ENCODE data around the gene KLK12. TPM values are rescaled to one million over a fixed set of nuclear protein-coding genes. Genes with fewer than 3 reads are reported as not detected.

The KLK12 gene
- total RNA-seq, 4 donors from 2014 or later = 0.96 to 2.1 TPM; not detected in 2

GRCh38 chr19:51010066-51010795 is 24.6 kb downstream of the KLK12 start:
- TF ChIP-seq, protein P1, sequence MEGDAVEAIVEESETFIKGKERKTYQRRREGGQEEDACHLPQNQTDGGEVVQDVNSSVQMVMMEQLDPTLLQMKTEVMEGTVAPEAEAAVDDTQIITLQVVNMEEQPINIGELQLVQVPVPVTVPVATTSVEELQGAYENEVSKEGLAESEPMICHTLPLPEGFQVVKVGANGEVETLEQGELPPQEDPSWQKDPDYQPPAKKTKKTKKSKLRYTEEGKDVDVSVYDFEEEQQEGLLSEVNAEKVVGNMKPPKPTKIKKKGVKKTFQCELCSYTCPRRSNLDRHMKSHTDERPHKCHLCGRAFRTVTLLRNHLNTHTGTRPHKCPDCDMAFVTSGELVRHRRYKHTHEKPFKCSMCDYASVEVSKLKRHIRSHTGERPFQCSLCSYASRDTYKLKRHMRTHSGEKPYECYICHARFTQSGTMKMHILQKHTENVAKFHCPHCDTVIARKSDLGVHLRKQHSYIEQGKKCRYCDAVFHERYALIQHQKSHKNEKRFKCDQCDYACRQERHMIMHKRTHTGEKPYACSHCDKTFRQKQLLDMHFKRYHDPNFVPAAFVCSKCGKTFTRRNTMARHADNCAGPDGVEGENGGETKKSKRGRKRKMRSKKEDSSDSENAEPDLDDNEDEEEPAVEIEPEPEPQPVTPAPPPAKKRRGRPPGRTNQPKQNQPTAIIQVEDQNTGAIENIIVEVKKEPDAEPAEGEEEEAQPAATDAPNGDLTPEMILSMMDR (IDR thresholded peaks at IDR 0.05) = no peak
- no peak for TF ChIP-seq POLR2A (IDR thresholded peaks at IDR 0.05)
- H3K4me3 ChIP-seq (ENCODE audit: low read depth, poor library complexity, severe bottlenecking) = no peak overlapping the region
- intact Hi-C loops (cut with DNase I; ENCODE audit: low total_unique reads) = loop anchor here (5.0 kb wide), 1 partner anchor 78 kb away; no protein-coding TSS in a partner anchor
- no peak for DNase-seq (ENCODE audit: low spot score in 2 of 2)
- 35 to 37% methylated on average over 4 of the region's 4 CpGs for WGBS, 2 donors

DNA sequence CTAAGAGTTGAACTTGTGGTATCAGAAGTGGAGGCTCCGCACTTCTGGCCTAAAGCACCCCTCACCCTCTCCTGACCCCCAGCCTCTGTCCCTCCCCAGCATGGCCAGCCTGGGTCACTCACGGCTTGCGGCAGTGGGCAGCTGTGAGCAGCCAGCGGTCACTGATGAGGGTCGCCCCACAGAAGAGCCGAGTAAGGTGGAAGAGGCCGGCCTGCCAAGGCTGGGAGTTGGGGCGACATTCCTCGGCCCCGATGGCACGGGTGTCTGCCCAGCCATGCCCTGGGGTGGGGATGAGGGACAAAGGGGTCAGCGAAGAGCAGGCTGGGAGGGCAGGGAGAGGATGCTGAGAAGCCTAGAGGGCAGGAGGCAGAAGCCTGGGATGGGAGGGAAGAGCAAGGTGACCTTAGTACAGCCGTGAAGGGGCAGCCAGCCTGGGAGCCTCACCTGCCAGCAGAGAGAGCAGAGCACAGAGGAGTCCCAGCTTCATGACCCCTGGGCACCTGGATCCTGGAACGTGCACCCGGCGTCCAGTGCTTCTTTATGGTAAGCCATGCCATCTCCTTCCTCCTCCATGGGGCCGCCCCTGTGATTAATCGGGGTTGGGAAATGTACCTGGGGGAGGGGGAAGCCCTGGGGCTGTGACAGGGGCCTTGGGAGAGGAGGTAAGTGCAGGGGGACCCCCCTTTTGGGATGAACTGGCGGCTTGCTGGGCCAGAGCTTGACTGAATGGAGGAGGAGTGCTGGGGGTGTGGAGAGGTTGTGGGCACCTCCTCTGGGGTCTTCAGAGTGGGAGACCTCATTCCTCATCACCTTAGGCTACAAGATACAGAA is 25.5 kb downstream of the KLK12 start:
- WGBS, 2 donors = 62 to 65% methylated on average over 17 to 19 of the region's 19 CpGs
- DNase-seq (ENCODE audit: low spot score in 2 of 2) = no peak
- TF ChIP-seq, protein P1 (IDR thresholded peaks at IDR 0.05) = no peak
- no peak for TF ChIP-seq POLR2A (IDR thresholded peaks at IDR 0.05)
- H3K4me3 ChIP-seq (ENCODE audit: low read depth, poor library complexity, severe bottlenecking) = no peak overlapping the region
- intact Hi-C loops (cut with DNase I; ENCODE audit: low total_unique reads) = no loop called here

DNA sequence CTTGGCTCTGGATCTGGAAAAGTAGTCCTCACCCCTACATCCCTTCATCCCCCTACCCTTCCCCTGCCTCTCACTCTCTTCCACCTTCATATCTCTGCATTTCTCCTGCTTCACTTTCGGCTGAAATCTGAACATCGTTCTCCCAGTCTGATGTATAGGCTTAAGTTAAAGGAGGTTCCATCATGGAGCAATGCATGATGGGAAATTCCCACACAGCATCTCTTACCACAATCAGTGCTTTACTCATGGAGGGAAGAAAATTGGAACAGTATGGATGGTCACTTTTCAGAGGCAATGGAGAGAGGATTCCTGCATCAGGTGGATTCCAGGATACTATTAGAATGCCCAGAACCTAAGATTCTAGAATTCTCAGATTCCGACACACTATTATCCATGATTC is 27.3 kb downstream of the KLK12 start:
- TF ChIP-seq POLR2A (IDR thresholded peaks at IDR 0.05) = no peak
- TF ChIP-seq, protein P1 (IDR thresholded peaks at IDR 0.05) = no peak
- DNase-seq (ENCODE audit: low spot score in 2 of 2) = no peak
- intact Hi-C loops (cut with DNase I; ENCODE audit: low total_unique reads) = no loop called here
- 80 to 86% methylated on average over 3 of the region's 3 CpGs for WGBS, 2 donors
- H3K4me3 ChIP-seq (ENCODE audit: low read depth, poor library complexity, severe bottlenecking) = no peak overlapping the region

DNA sequence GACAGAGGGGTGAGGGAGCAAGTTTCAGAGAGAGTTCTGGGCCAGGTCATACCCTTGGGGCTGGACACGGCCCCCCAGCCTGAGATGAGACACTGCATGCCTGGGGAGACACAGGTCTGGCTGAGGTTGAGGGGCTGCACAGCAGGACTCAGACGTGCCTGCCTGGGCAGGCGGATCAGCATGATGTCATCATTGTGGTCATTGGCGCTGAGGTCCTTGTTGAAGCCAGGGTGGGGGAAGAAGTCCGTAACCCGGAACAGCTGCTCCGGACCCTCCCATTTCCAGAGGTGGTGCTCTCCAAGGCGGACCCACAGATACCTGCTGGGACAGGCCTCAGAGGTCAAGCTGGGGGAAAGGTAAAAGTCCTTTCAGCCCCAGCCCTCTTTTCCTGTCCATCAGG is 28.4 kb downstream of the KLK12 start:
- TF ChIP-seq, protein P1 (IDR thresholded peaks at IDR 0.05) = no peak
- TF ChIP-seq POLR2A (IDR thresholded peaks at IDR 0.05) = no peak
- intact Hi-C loops (cut with DNase I; ENCODE audit: low total_unique reads) = no loop called here
- 45 to 65% methylated on average over 8 of the region's 8 CpGs for WGBS, 2 donors
- no peak for DNase-seq (ENCODE audit: low spot score in 2 of 2)
- H3K4me3 ChIP-seq (ENCODE audit: low read depth, poor library complexity, severe bottlenecking) = no peak overlapping the region

DNA sequence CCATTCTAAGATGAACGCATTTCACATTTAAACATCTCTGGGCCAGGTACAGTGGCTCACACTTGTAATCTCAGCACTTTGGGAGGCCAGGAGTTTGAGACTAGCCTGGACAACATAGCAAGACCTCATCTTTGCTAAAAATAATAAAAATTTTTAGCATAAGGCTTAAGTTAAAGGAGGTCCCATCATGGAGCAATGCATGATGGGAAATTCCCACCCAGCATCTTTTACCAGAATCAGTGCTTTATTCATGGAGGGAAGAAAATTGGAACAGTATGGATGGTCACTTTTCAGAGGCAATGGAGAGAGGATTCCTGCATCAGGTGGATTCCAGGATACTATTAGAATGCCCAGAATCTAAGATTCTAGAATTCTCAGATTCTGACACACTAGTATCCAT is 29.6 kb downstream of the KLK12 start:
- DNase-seq (ENCODE audit: low spot score in 2 of 2) = no peak
- 93% methylated on average over 1 of the region's 1 CpG for WGBS, 2 donors
- no peak for TF ChIP-seq POLR2A (IDR thresholded peaks at IDR 0.05)
- TF ChIP-seq, protein P1 (IDR thresholded peaks at IDR 0.05) = no peak
- H3K4me3 ChIP-seq (ENCODE audit: low read depth, poor library complexity, severe bottlenecking) = no peak overlapping the region
- intact Hi-C loops (cut with DNase I; ENCODE audit: low total_unique reads) = no loop called here
